Left lung (tissue), 10 donors: ENCODE results near the gene OPCML. TPM values are rescaled to one million over a fixed set of nuclear protein-coding genes. Genes with fewer than 3 reads are reported as not detected.

Experiments used
- ATAC-seq: fragments of 200-7000 bp; cut with Tn5 transposase; one replicate; pipeline ENCODE4 v1.9.1; 2020; ENCODE audit warnings: moderate library complexity
- DNase-seq, 4 donors: peaks; one replicate each; pipeline ENCODE4 v3.0.0-alpha.2; 2013 to 2020
- H3K27ac ChIP-seq, 2 donors: fragments of 200-600 bp; sonication (generic) in 1 of 2; one replicate each; pipeline versions ENCODE4 v1.5.0 to v1.8.0; 2020 to 2021
- H3K27me3 ChIP-seq, 2 donors: fragments of 200-600 bp; sonication (generic) in 1 of 2; one replicate each; pipeline versions ENCODE4 v1.5.0 to v1.8.0; 2020 to 2021
- H3K36me3 ChIP-seq, 2 donors: fragments of 200-600 bp; sonication (generic) in 1 of 2; one replicate each; pipeline versions ENCODE4 v1.5.0 to v1.8.0; 2020 to 2021
- H3K4me1 ChIP-seq, 2 donors: fragments of 200-600 bp; one replicate each; pipeline ENCODE4 v1.8.0; 2021
- H3K4me3 ChIP-seq, 2 donors: fragments of 200-600 bp; sonication (generic) in 1 of 2; one replicate each; pipeline versions ENCODE4 v1.5.0 to v1.8.0; 2020 to 2021; ENCODE audit warnings: mild to moderate bottlenecking in 1 of 2
- H3K9me3 ChIP-seq, 2 donors: fragments of 200-600 bp; sonication (generic) in 1 of 2; one replicate each; pipeline versions ENCODE4 v1.5.0 to v1.8.0; 2020 to 2021
- CTCF ChIP-seq, 2 donors: fragments of 200-600 bp; sonication (generic) in 1 of 2; IDR thresholded peaks; one replicate each; pipeline versions ENCODE4 v1.5.0 to v1.8.0; 2021; ENCODE audit warnings: antibody characterized with exemption in 2 of 2
- intact Hi-C, 2 donors: fragments of 100-400 bp; cut with DNase I; formaldehyde crosslinking; loops; one replicate each; pipeline versions ENCODE4 v1.11.2 to v1.14.2; 2022
- polyA plus RNA-seq, 6 donors: library from polyadenylated mRNA; unstranded; fragments of 120-200 nt; gene quantifications; one replicate each; pipeline ENCODE4 v1.2.1, GENCODE V29; 2013; ENCODE audit not compliant: insufficient read length in 6 of 6
- total RNA-seq, 2 donors: library from RNA; stranded (reverse); fragmentation: NEBNext Ultra II Directional; extraction: Animal tissue kit (Norgen Biotek cat#: 25700); gene quantifications; one replicate each; pipeline ENCODE4 v1.2.1, GENCODE V29; 2021
- donor health status: DM: no; HTN: yes; CAD: no.
- donor health status: DM: no; HTN: no; CAD: no.

Gene OPCML
- total and polyA plus RNA-seq, 8 donors = 0.98 to 5.3 (median 1.9) TPM; not detected in 2

GRCh38 chr11:133127741-133128140 lies 404.6 kb downstream of the OPCML start:
- Histone ChIP-seq H3K4me1 (no peaks in the 10 kb centered on the region), H3K9me3 (no peaks in the 10 kb centered on the region), H3K27me3 (peaks cover 0 to 30% of the 10 kb centered on the region in 2 donors), H3K27ac (no peak overlapping the region), H3K36me3 (no peaks in the 10 kb centered on the region), H3K4me3 (no peak overlapping the region)
- ATAC-seq = no peak
- intact Hi-C loops = no loop called here
- no peak for TF ChIP-seq CTCF (IDR thresholded peaks at IDR 0.05)
- DNase-seq = no peak

GRCh38 chr11:133123796-133124195 lies 408.5 kb downstream of the OPCML start:
- TF ChIP-seq CTCF (IDR thresholded peaks at IDR 0.05) = no peak
- intact Hi-C loops = no loop called here
- no peak overlapping the region for H3K27ac ChIP-seq
- H3K4me3 ChIP-seq = no peak overlapping the region
- no peaks in the 10 kb centered on the region for H3K9me3 ChIP-seq
- no peak for ATAC-seq
- H3K27me3 ChIP-seq = peaks cover 0 to 30% of the 10 kb centered on the region in 2 donors
- no peaks in the 10 kb centered on the region for H3K36me3 ChIP-seq
- no peak for DNase-seq
- no peaks in the 10 kb centered on the region for H3K4me1 ChIP-seq

- DNase-seq (no peak), ATAC-seq (no peak)
- H3K9me3 ChIP-seq = no peaks in the 10 kb centered on the region
- no peaks in the 10 kb centered on the region for H3K36me3 ChIP-seq
- no peak overlapping the region for H3K4me3 ChIP-seq
- no peak for TF ChIP-seq CTCF (IDR thresholded peaks at IDR 0.05)
- intact Hi-C loops = no loop called here
- no peak overlapping the region for H3K27ac ChIP-seq
- peaks cover 0 to 26% of the 10 kb centered on the region in 2 donors for H3K27me3 ChIP-seq
- no peaks in the 10 kb centered on the region for H3K4me1 ChIP-seq
Observed at GRCh38 chr11:133123366-133123765, 408.9 kb downstream of the OPCML start.

- Histone ChIP-seq H3K4me1 (no peaks in the 10 kb centered on the region), H3K27me3 (peaks cover 0 to 15% of the 10 kb centered on the region in 2 donors), H3K27ac (no peak overlapping the region), H3K9me3 (no peaks in the 10 kb centered on the region), H3K36me3 (no peaks in the 10 kb centered on the region), H3K4me3 (no peak overlapping the region)
- ATAC-seq (no peak), DNase-seq (no peak)
- TF ChIP-seq CTCF (IDR thresholded peaks at IDR 0.05) = no peak
- intact Hi-C loops = no loop called here
Observed at GRCh38 chr11:133122256-133122655, 410.0 kb downstream of the OPCML start.

GRCh38 chr11:133118563-133119268 lies 413.6 kb downstream of the OPCML start:
- H3K9me3 ChIP-seq = no peaks in the 10 kb centered on the region
- H3K27ac ChIP-seq = no peak overlapping the region
- H3K27me3 ChIP-seq = peaks cover 0 to 5% of the 10 kb centered on the region in 2 donors
- TF ChIP-seq CTCF (IDR thresholded peaks at IDR 0.05) = no peak
- H3K4me3 ChIP-seq = no peak overlapping the region
- no peaks in the 10 kb centered on the region for H3K4me1 ChIP-seq
- intact Hi-C loops = no loop called here
- no peak for ATAC-seq
- DNase-seq = no peak
- no peaks in the 10 kb centered on the region for H3K36me3 ChIP-seq
